ENCODE data around the gene NXPH1. TPM values are rescaled to one million over a fixed set of nuclear protein-coding genes. Genes with fewer than 3 reads are reported as not detected.

The NXPH1 gene
- total RNA-seq, 1 donor from 2014 or later = not detected

DNA sequence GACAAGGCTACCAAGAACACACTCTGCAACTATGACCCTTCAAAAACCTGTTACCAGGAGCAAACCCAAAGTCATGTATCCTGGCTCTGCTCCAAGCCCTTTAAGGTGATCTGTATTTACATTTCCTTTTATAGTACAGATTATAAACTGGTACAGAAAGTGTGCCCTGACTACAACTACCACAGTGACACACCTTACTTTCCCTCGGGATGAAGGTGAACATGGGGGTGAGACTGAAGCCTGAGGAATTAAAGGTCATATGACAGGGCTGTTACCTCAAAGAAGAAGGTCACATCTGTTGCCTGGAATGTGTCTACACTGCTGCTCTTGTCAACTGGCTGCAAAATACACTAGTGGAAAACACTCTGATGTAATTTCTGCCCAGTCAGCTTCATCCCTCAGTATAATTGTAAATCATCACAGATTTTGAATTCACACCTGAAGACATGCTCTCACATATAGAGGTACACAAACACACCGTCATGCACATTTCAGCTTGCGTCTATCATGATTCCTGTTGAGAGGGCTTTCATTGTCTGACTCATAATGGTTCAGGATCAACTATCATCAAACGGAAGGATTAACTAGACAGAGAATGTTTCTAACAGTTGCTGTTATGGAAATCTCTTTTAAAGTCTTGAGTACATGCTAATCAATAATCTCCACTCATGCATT, 318.3 kb downstream of the NXPH1 start:
- Mint-ChIP-seq H3K4me3 (no peak overlapping the region), H3K27me3 (ENCODE audit: insufficient read depth, low read depth) (no peaks in the 10 kb centered on the region), H3K36me3 (no peaks in the 10 kb centered on the region), H3K27ac (no peak overlapping the region), H3K4me1 (no peaks in the 10 kb centered on the region), H3K9me3 (no peaks in the 10 kb centered on the region)
- no peak for DNase-seq (ENCODE audit: low spot score)
- Histone ChIP-seq H2AFZ (replicated peaks) (no peak overlapping the region), H3K79me2 (ENCODE audit: low read depth) (no peaks in the 10 kb centered on the region), H3K4me2 (no peak overlapping the region), H3K4me3 (no peak overlapping the region), H3F3A (ENCODE audit: low read depth) (no peaks in the 10 kb centered on the region), H3K9ac (no peak overlapping the region), H3K36me3 (no peaks in the 10 kb centered on the region), H4K20me1 (ENCODE audit: low read depth) (no peaks in the 10 kb centered on the region), H3K4me1 (peaks cover 8% of the 10 kb centered on the region), H3K27ac (no peak overlapping the region), H3K27me3 (no peaks in the 10 kb centered on the region), H3K9me3 (ENCODE audit: low read depth) (no peaks in the 10 kb centered on the region)
- TF ChIP-seq EZH2phosphoT487 (IDR thresholded peaks at IDR 0.05) = no peak
- no peak for TF ChIP-seq EZH2 (IDR thresholded peaks at IDR 0.05)
- TF ChIP-seq, protein P1, sequence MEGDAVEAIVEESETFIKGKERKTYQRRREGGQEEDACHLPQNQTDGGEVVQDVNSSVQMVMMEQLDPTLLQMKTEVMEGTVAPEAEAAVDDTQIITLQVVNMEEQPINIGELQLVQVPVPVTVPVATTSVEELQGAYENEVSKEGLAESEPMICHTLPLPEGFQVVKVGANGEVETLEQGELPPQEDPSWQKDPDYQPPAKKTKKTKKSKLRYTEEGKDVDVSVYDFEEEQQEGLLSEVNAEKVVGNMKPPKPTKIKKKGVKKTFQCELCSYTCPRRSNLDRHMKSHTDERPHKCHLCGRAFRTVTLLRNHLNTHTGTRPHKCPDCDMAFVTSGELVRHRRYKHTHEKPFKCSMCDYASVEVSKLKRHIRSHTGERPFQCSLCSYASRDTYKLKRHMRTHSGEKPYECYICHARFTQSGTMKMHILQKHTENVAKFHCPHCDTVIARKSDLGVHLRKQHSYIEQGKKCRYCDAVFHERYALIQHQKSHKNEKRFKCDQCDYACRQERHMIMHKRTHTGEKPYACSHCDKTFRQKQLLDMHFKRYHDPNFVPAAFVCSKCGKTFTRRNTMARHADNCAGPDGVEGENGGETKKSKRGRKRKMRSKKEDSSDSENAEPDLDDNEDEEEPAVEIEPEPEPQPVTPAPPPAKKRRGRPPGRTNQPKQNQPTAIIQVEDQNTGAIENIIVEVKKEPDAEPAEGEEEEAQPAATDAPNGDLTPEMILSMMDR (IDR thresholded peaks at IDR 0.05) = no peak

DNA sequence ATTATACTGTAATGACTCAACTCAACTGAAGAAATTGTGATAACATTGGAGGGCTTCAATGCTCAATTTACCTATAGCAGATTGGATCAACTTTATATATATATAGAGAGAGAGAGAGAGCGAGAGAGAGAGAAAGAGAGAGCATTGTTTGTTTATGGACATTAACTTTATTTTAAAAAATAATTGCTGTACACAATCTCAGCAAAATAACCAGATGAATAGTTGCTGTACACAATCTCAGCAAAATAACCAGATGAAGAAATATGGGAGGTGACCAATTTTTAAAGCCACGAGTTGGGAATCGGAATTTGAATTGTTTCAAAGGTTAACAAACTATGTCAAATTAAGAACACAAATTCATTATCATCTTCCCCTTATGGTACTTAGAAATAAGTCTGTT, 319.9 kb downstream of the NXPH1 start:
- no peaks in the 10 kb centered on the region for H3K27me3 Mint-ChIP-seq (ENCODE audit: insufficient read depth, low read depth)
- H3K9me3 Mint-ChIP-seq = no peaks in the 10 kb centered on the region

DNA sequence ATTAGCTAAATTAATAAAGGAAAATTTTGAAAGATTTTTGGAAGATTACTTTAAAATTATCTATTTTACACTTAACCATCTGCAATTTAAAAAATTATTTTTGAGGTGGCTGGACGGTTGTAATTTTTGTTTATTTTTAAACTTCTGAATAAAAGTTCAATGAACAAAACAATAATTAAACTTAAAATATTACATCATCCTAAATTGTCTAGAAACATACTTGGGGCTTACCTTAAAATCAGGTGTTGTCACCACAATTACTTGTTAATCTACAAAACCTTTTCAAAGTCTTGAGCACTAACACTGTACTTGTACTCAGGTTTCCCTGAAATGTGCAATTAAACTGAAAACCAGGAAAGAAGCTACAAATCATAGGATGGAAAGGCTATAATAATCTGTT, 328.3 kb downstream of the NXPH1 start:
- Histone ChIP-seq H3K27me3 (no peaks in the 10 kb centered on the region), H3F3A (ENCODE audit: low read depth) (no peaks in the 10 kb centered on the region), H2AFZ (replicated peaks) (no peak overlapping the region), H3K9ac (no peak overlapping the region), H3K27ac (no peak overlapping the region), H3K4me2 (no peak overlapping the region), H3K4me3 (no peak overlapping the region), H3K79me2 (ENCODE audit: low read depth) (no peaks in the 10 kb centered on the region), H3K36me3 (no peaks in the 10 kb centered on the region), H4K20me1 (ENCODE audit: low read depth) (no peaks in the 10 kb centered on the region), H3K9me3 (ENCODE audit: low read depth) (no peaks in the 10 kb centered on the region), H3K4me1 (no peaks in the 10 kb centered on the region)
- Mint-ChIP-seq H3K27me3 (ENCODE audit: insufficient read depth, low read depth) (no peaks in the 10 kb centered on the region), H3K4me1 (no peaks in the 10 kb centered on the region), H3K27ac (no peak overlapping the region), H3K36me3 (no peaks in the 10 kb centered on the region), H3K9me3 (no peaks in the 10 kb centered on the region), H3K4me3 (no peak overlapping the region)
- TF ChIP-seq EZH2 (IDR thresholded peaks at IDR 0.05) = no peak
- no peak for TF ChIP-seq EZH2phosphoT487 (IDR thresholded peaks at IDR 0.05)
- no peak for DNase-seq (ENCODE audit: low spot score)

More for the DNA sequence above, 319.9 kb downstream of the NXPH1 start:
- no peak overlapping the region for H3K27ac ChIP-seq
- TF ChIP-seq EZH2phosphoT487 (IDR thresholded peaks at IDR 0.05) (no peak), EZH2 (IDR thresholded peaks at IDR 0.05) (no peak)
- TF ChIP-seq, protein P1 (IDR thresholded peaks at IDR 0.05) = no peak
- DNase-seq (ENCODE audit: low spot score) = no peak
- no peaks in the 10 kb centered on the region for H3F3A ChIP-seq (ENCODE audit: low read depth)
- H3K4me1 Mint-ChIP-seq = no peaks in the 10 kb centered on the region
- no peak overlapping the region for H3K4me3 ChIP-seq
- H3K27me3 ChIP-seq = no peaks in the 10 kb centered on the region
- H3K4me3 Mint-ChIP-seq = no peak overlapping the region
- no peak overlapping the region for H3K27ac Mint-ChIP-seq
- H3K36me3 Mint-ChIP-seq = no peaks in the 10 kb centered on the region
- H4K20me1 ChIP-seq (ENCODE audit: low read depth) = no peaks in the 10 kb centered on the region
- no peaks in the 10 kb centered on the region for H3K4me1 ChIP-seq
- no peaks in the 10 kb centered on the region for H3K36me3 ChIP-seq
- no peak overlapping the region for H3K9ac ChIP-seq
- H2AFZ ChIP-seq (replicated peaks) = no peak overlapping the region
- no peak overlapping the region for H3K4me2 ChIP-seq
- no peaks in the 10 kb centered on the region for H3K79me2 ChIP-seq (ENCODE audit: low read depth)
- H3K9me3 ChIP-seq (ENCODE audit: low read depth) = no peaks in the 10 kb centered on the region

DNA sequence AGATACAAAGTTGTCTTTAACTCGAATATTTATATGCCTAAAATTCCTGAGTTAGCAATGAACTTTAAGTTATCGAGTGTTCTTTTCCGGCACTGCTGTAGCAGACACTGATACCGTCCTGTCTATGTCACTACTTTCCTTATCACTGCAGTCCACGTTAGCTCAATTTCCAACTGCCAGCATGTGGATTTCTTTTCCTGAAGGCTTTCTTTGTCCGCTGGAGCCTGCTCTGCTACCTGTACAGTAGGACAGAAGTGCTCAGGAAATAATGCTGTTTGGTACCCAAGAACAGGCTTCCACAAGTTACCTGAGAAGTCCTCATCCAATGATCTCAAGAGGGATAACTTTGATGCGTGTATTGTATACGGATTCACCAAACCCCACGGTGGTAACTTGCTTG, 329.4 kb downstream of the NXPH1 start:
- Histone ChIP-seq H3K4me3 (no peak overlapping the region), H4K20me1 (ENCODE audit: low read depth) (no peaks in the 10 kb centered on the region), H2AFZ (replicated peaks) (no peak overlapping the region), H3K9ac (no peak overlapping the region), H3K36me3 (no peaks in the 10 kb centered on the region), H3K4me1 (no peaks in the 10 kb centered on the region), H3K9me3 (ENCODE audit: low read depth) (no peaks in the 10 kb centered on the region), H3K4me2 (no peak overlapping the region), H3K27ac (no peak overlapping the region), H3K79me2 (ENCODE audit: low read depth) (no peaks in the 10 kb centered on the region), H3F3A (ENCODE audit: low read depth) (no peaks in the 10 kb centered on the region), H3K27me3 (no peaks in the 10 kb centered on the region)
- Mint-ChIP-seq H3K4me1 (no peaks in the 10 kb centered on the region), H3K4me3 (no peak overlapping the region), H3K27me3 (ENCODE audit: insufficient read depth, low read depth) (no peaks in the 10 kb centered on the region), H3K36me3 (no peaks in the 10 kb centered on the region), H3K27ac (no peak overlapping the region), H3K9me3 (no peaks in the 10 kb centered on the region)
- no peak for DNase-seq (ENCODE audit: low spot score)
- TF ChIP-seq EZH2 (IDR thresholded peaks at IDR 0.05) = no peak
- TF ChIP-seq EZH2phosphoT487 (IDR thresholded peaks at IDR 0.05) = no peak
- TF ChIP-seq, protein P1 (IDR thresholded peaks at IDR 0.05) = no peak
